Hepatocyte (in vitro differentiated cells): Measurements from ENCODE around the gene SF3B5. TPM values are rescaled to one million over a fixed set of nuclear protein-coding genes. Genes with fewer than 3 reads are reported as not detected.

Source experiments
- DNase-seq: peaks from one replicate; pipeline ENCODE4 v3.0.0-alpha.2; 2016; ENCODE audit warnings: low spot score
- H2AFZ ChIP-seq: fragments of 200-600 bp; sonication (generic); 2 replicates; pipeline ENCODE4 v1.6.0; 2016; ENCODE audit warnings: antibody characterized with exemption, mild to moderate bottlenecking
- H3K27ac ChIP-seq: fragments of 200-600 bp; sonication (generic); 2 replicates; pipeline ENCODE4 v1.5.1; 2016; ENCODE audit warnings: mild to moderate bottlenecking
- H3K27me3 ChIP-seq: fragments of 200-600 bp; sonication (generic); 2 replicates; pipeline ENCODE4 v1.6.1; 2016
- H3K36me3 ChIP-seq: fragments of 200-600 bp; sonication (generic); replicated peaks from 2 replicates; pipeline ENCODE4 v1.5.1; 2016; ENCODE audit warnings: low read depth; ENCODE audit not compliant: insufficient read depth
- H3K4me1 ChIP-seq: fragments of 200-600 bp; sonication (generic); 2 replicates; pipeline ENCODE4 v1.5.1; 2016; ENCODE audit warnings: mild to moderate bottlenecking, moderate library complexity; ENCODE audit not compliant: insufficient read depth
- H3K4me2 ChIP-seq: fragments of 200-600 bp; sonication (generic); 2 replicates; pipeline ENCODE4 v1.6.0; 2016
- H3K4me3 ChIP-seq: fragments of 200-600 bp; sonication (generic); 2 replicates; pipeline ENCODE4 v1.5.1; 2016; ENCODE audit warnings: mild to moderate bottlenecking
- H3K79me2 ChIP-seq: fragments of 200-600 bp; sonication (generic); 2 replicates; pipeline ENCODE4 v1.6.0; 2017; ENCODE audit warnings: mild to moderate bottlenecking
- H3K9me2 ChIP-seq: fragments of 200-600 bp; sonication (generic); replicated peaks from 2 replicates; pipeline ENCODE4 v1.6.0; 2017; ENCODE audit warnings: mild to moderate bottlenecking; ENCODE audit not compliant: insufficient read depth
- H3K9me3 ChIP-seq: fragments of 200-600 bp; sonication (generic); 2 replicates; pipeline ENCODE4 v1.5.1; 2016; ENCODE audit warnings: low read depth, mild to moderate bottlenecking
- H4K20me1 ChIP-seq: fragments of 200-600 bp; sonication (generic); 2 replicates; pipeline ENCODE4 v1.6.0; 2016; ENCODE audit warnings: mild to moderate bottlenecking; ENCODE audit not compliant: insufficient read depth, poor library complexity, severe bottlenecking
- EZH2 ChIP-seq: fragments of 200-600 bp; sonication (generic); IDR thresholded peaks from 2 replicates; pipeline ENCODE4 v1.6.1; 2016; ENCODE audit warnings: antibody characterized with exemption, mild to moderate bottlenecking, borderline replicate concordance
- EZH2phosphoT487 ChIP-seq: fragments of 200-600 bp; sonication (generic); IDR thresholded peaks from one replicate; pipeline ENCODE4 v1.6.1; 2018; ENCODE audit warnings: antibody characterized with exemption, mild to moderate bottlenecking, low read depth, moderate library complexity; ENCODE audit not compliant: unreplicated experiment, severe bottlenecking
- WGBS: methylation state at CpG from one replicate; pipeline ENCODE4 v1.1.6; 2016; ENCODE audit warnings: low lambda C conversion rate; ENCODE audit errors: missing lambda C conversion rate; 5-methylcytosine and 5-hydroxymethylcytosine counted together
- polyA plus RNA-seq: library from polyadenylated mRNA; unstranded; fragments of >200 nt; fragmentation: Nextera tagmentation; extraction: Ambion mirVana; gene quantifications from 2 replicates; pipeline ENCODE4 v1.2.1, GENCODE V29; 2016
- total RNA-seq: library from RNA; depleted of rRNA; stranded (reverse); fragments of >200 nt; gene quantifications from 2 replicates; pipeline ENCODE4 v1.2.3, GENCODE V29; 2014
- TF ChIP-seq, protein P1 (sequence below): fragments of 200-600 bp; sonication (generic); IDR thresholded peaks from 2 replicates; pipeline ENCODE4 v1.5.1; 2016; ENCODE audit warnings: antibody characterized with exemption, mild to moderate bottlenecking; ENCODE audit not compliant: poor library complexity

The SF3B5 gene
- total and polyA plus RNA-seq, 2 experiments from 2014 or later: 147 to 155 TPM

DNA sequence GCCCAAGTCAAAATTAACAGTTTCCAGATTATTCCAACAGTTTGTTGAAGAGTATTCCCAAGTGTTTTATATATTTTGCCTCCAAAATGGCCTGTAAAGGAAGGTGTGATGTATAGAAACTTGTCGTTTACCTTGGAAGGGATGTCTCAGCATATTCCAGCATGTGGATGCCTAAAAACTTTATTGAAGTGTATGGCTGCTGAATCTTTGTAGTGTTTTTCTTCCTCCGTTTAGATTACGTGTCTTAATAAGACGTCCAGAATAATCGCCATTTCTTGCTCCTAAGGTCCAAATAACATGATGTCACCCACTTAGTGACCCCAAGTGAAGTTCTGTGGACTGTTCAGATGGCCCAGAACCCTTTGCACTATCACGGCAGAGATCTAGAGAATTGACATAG is 18.0 kb upstream of the SF3B5 start:
- Histone ChIP-seq H3K27ac (no peak overlapping the region), H3K9me3 (no peaks in the 10 kb centered on the region), H2AFZ (no peak overlapping the region), H3K4me1 (no peaks in the 10 kb centered on the region), H4K20me1 (no peaks in the 10 kb centered on the region), H3K4me2 (no peak overlapping the region), H3K9me2 (no peaks in the 10 kb centered on the region), H3K27me3 (no peaks in the 10 kb centered on the region), H3K36me3 (no peaks in the 10 kb centered on the region), H3K79me2 (no peaks in the 10 kb centered on the region), H3K4me3 (no peak overlapping the region)
- TF ChIP-seq EZH2 (no peak), EZH2phosphoT487 (no peak)
- TF ChIP-seq, protein P1, sequence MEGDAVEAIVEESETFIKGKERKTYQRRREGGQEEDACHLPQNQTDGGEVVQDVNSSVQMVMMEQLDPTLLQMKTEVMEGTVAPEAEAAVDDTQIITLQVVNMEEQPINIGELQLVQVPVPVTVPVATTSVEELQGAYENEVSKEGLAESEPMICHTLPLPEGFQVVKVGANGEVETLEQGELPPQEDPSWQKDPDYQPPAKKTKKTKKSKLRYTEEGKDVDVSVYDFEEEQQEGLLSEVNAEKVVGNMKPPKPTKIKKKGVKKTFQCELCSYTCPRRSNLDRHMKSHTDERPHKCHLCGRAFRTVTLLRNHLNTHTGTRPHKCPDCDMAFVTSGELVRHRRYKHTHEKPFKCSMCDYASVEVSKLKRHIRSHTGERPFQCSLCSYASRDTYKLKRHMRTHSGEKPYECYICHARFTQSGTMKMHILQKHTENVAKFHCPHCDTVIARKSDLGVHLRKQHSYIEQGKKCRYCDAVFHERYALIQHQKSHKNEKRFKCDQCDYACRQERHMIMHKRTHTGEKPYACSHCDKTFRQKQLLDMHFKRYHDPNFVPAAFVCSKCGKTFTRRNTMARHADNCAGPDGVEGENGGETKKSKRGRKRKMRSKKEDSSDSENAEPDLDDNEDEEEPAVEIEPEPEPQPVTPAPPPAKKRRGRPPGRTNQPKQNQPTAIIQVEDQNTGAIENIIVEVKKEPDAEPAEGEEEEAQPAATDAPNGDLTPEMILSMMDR: no peak
- DNase-seq: no peak
- 96% methylated on average over 6 of the region's 6 CpGs for WGBS

DNA sequence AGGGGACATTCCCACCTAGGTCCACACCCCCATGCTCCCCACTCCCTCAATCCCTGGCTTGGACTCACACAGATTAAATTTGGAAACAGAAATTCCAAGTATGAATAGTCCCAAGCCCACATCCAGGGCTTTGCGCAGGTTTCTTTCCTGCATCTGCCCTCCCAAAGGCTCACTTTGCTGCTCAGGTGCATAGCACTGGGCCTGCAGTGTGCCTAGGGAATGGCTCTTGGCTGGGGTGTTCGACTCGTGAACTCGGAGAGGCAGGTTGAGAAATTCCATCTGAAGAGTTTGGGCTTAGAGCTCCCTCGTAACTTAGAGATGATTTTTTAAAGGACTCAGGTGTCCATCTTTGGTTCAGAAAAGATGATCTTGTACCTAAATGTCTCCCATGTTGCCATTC is 14.8 kb upstream of the SF3B5 start:
- Histone ChIP-seq H2AFZ (no peak overlapping the region), H4K20me1 (no peaks in the 10 kb centered on the region), H3K4me3 (no peak overlapping the region), H3K4me1 (no peaks in the 10 kb centered on the region), H3K36me3 (no peaks in the 10 kb centered on the region), H3K9me3 (no peaks in the 10 kb centered on the region), H3K27me3 (no peaks in the 10 kb centered on the region), H3K27ac (no peak overlapping the region), H3K9me2 (no peaks in the 10 kb centered on the region), H3K4me2 (no peak overlapping the region), H3K79me2 (no peaks in the 10 kb centered on the region)
- WGBS: 79% methylated on average over 5 of the region's 5 CpGs
- DNase-seq: no peak
- TF ChIP-seq EZH2phosphoT487: no peak
- TF ChIP-seq, protein P1: no peak
- no peak for TF ChIP-seq EZH2

DNA sequence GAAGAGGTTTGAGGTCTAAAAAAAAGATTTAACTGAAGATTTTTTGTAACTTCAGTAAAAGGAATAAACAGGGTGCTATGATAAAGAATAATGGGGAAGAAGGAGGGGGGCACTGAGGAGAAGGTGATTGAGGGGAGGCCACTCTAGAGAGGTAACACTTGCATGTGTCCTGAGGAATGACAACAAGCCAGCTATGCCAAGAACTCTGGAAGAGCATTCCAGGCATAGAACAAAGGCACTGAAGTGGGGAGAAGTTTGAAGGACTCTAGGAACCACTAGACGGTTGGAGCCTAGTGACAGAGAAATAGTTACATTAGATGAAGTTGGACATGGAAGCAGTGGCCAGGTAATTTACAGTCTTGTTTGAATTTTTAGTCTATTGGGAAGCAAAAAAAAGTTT is 10.8 kb upstream of the SF3B5 start:
- no peaks in the 10 kb centered on the region for H3K27me3 ChIP-seq
- DNase-seq: no peak
- H3K79me2 ChIP-seq: no peaks in the 10 kb centered on the region
- no peak overlapping the region for H2AFZ ChIP-seq
- H3K9me2 ChIP-seq: no peaks in the 10 kb centered on the region
- no peaks in the 10 kb centered on the region for H3K9me3 ChIP-seq
- H3K4me3 ChIP-seq: no peak overlapping the region
- TF ChIP-seq, protein P1: no peak
- TF ChIP-seq EZH2phosphoT487 (no peak), EZH2 (no peak)
- H3K4me2 ChIP-seq: no peak overlapping the region
- 83% methylated on average over 1 of the region's 1 CpG for WGBS
- no peak overlapping the region for H3K27ac ChIP-seq
- no peaks in the 10 kb centered on the region for H3K4me1 ChIP-seq
- H3K36me3 ChIP-seq: no peaks in the 10 kb centered on the region
- H4K20me1 ChIP-seq: no peaks in the 10 kb centered on the region
